ENCODE data around the gene NANS.

DNA sequence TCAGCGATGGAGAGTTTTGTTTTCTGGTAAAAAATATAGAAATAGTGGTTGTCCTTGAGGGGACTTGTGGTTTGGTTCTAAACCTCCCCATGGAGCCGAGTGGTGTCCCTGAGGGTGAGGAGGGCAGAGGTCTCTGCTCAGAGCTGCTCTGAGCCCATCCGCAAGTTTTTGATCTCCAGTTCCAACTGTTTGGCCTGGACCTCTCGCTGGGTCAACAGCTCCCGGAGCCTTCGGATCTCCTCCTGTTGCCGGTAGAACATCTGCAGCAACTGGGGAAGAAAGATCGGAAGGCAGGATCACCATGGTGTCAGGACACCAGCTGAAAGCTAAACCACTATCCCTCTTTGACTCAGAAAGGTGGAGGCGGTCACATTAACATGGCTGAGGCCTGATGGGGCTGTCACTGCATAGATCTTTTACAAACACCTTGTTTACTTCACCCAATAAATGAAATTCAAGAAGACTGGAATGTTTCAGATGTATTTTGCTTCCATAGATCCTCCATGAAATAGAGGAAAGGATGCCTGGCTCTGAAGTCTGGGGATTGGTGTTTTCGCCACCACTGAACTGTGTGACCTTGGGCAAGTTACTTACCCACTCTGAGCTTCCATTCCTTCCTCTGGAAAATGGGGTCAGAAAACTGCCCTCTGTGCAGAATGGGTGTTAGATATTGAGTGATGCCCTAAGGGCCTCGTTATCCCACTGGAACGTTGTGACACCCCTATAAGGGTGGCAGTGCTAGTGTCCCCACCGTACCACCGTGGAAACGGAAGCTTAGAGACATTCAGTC is 68.3 kb downstream of the NANS start:
- TF ChIP-seq POLR2AphosphoS2 (IDR thresholded peaks at IDR 0.05; ENCODE audit: low read depth, low read length): no peak
- TF ChIP-seq ZNF143 (CRISPR knock-in tag; IDR thresholded peaks at IDR 0.05): no peak
- TF ChIP-seq, protein P1, sequence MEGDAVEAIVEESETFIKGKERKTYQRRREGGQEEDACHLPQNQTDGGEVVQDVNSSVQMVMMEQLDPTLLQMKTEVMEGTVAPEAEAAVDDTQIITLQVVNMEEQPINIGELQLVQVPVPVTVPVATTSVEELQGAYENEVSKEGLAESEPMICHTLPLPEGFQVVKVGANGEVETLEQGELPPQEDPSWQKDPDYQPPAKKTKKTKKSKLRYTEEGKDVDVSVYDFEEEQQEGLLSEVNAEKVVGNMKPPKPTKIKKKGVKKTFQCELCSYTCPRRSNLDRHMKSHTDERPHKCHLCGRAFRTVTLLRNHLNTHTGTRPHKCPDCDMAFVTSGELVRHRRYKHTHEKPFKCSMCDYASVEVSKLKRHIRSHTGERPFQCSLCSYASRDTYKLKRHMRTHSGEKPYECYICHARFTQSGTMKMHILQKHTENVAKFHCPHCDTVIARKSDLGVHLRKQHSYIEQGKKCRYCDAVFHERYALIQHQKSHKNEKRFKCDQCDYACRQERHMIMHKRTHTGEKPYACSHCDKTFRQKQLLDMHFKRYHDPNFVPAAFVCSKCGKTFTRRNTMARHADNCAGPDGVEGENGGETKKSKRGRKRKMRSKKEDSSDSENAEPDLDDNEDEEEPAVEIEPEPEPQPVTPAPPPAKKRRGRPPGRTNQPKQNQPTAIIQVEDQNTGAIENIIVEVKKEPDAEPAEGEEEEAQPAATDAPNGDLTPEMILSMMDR (CRISPR knock-in tag; IDR thresholded peaks at IDR 0.05): no peak
- TF ChIP-seq NONO (IDR thresholded peaks at IDR 0.05): no peak
- no peak for TF ChIP-seq NONO (CRISPR knock-in tag; conservative IDR thresholded peaks at IDR 0.05)
- no peak for TF ChIP-seq HDAC2 (CRISPR knock-in tag; IDR thresholded peaks at IDR 0.05)
- no peak for TF ChIP-seq CBX2 (IDR thresholded peaks at IDR 0.05; ENCODE audit: low read depth, low read length)
- no peak for TF ChIP-seq CBX2 (CRISPR knock-in tag; IDR thresholded peaks at IDR 0.05; ENCODE audit: low read depth)

Data from HepG2 (cell line).